Measurements from ENCODE around the gene FOXP2. TPM values are rescaled to one million over a fixed set of nuclear protein-coding genes. Genes with fewer than 3 reads are reported as not detected.

FOXP2 gene
- total and polyA plus RNA-seq, 2 of the 4 experiments (the other 2 are of a cell fraction) = 0.89 to 1.1 TPM

GRCh38 chr7:114548081-114548980, 133.7 kb downstream of the FOXP2 start:
- Histone ChIP-seq H3K9me1 (ENCODE audit: insufficient read depth, low read length) (no peaks in the 10 kb centered on the region), H3K4me3 (ENCODE audit: insufficient read depth, low read depth, low read length) (no peak overlapping the region), H4K20me1 (ENCODE audit: insufficient read depth, low read length) (no peaks in the 10 kb centered on the region), H3K4me2 (ENCODE audit: low read depth, low read length) (no peak overlapping the region), H3K27me3 (ENCODE audit: control insufficient read depth, insufficient read depth, low read length) (no peaks in the 10 kb centered on the region), H3K27ac (ENCODE audit: insufficient read depth, low read length) (no peak overlapping the region), H4K5ac (ENCODE audit: low read depth, low read length) (no peak overlapping the region), H2AK5ac (ENCODE audit: low read depth, low read length) (no peak overlapping the region), H3K4ac (ENCODE audit: low read depth, low read length) (no peak overlapping the region), H3K14ac (replicated peaks; ENCODE audit: low read depth, low read length) (no peak overlapping the region), H2AK9ac (replicated peaks; ENCODE audit: low read depth, low read length, poor library complexity) (no peak overlapping the region), H2AFZ (replicated peaks; ENCODE audit: low read length, poor library complexity) (no peak overlapping the region), H2BK20ac (ENCODE audit: low read depth, low read length) (0 out of 2 replicates have a peak overlapping the region, but pooled peaks have one; percentile 9), H4K8ac (ENCODE audit: low read depth in 2 of 2, low read length in 2 of 2) (no peak overlapping the region), H3K9me3 (ENCODE audit: control insufficient read depth, insufficient read depth, low read length) (no peaks in the 10 kb centered on the region), H2BK5ac (ENCODE audit: low read depth, low read length, poor library complexity, severe bottlenecking) (no peak overlapping the region), H3K9ac (ENCODE audit: low read depth, low read length) (no peak overlapping the region), H3K79me1 (ENCODE audit: low read depth in 1 of 2, low read length in 2 of 2) (no peaks in the 10 kb centered on the region), H3K23ac (ENCODE audit: low read depth, low read length) (no peak overlapping the region), H3K36me3 (ENCODE audit: control insufficient read depth, insufficient read depth, low read length) (no peaks in the 10 kb centered on the region), H3K18ac (ENCODE audit: low read depth, low read length) (no peak overlapping the region), H2BK15ac (ENCODE audit: low read depth, low read length) (no peak overlapping the region), H3K56ac (ENCODE audit: extremely low read depth, insufficient read depth, low read length) (no peak overlapping the region), H3K4me1 (ENCODE audit: control insufficient read depth, insufficient read depth, low read length) (no peaks in the 10 kb centered on the region), H4K91ac (ENCODE audit: insufficient read depth, low read depth, low read length) (no peak overlapping the region), H2BK120ac (ENCODE audit: low read depth, low read length) (no peak overlapping the region)
- TF ChIP-seq CTCF (conservative IDR thresholded peaks at IDR 0.05; ENCODE audit: low read depth, low read length) = no peak
- 0 out of 2 replicates have a peak, but pooled peaks have one; percentile 15 for TF ChIP-seq MAFK (IDR thresholded peaks at IDR 0.05; ENCODE audit: low read depth, low read length)
- BruUV-seq (replicated peaks) = no TSS peak
- CTCF ChIA-PET = interaction anchor here (1.2 kb wide), 1 partner anchor 9 kb away, joined by 4 read pairs; no protein-coding TSS in a partner anchor
- intact Hi-C loops (cut with micrococcal nuclease) (no loop called here), dilution Hi-C loops (cut with HindIII; ENCODE audit: low sequenced_read_pairs, unreplicated experiment) (no loop called here), in situ Hi-C loops (cut with MboI; ENCODE audit: low sequenced_read_pairs) (no loop called here)
- peak; percentile 5 for DNase-seq
- no CpG with 5 or more reads among the region's 1 CpG for WGBS, 2 experiments (ENCODE audit: extremely low coverage in 2 of 2, insufficient read length in 1 of 2)
- peak; percentile 37; the same call in 1 of the 2 replicates for ATAC-seq (ENCODE audit: low read depth)
- POLR2A ChIA-PET (ENCODE audit: unreplicated experiment) = no interaction called here

All from IMR-90 (cell line).